Common myeloid progenitor, CD34-positive (primary cell): ENCODE measurements around the gene VPS4A.

Experiments used
- CTCF ChIA-PET: fragments of 350-600 bp; sonication (Branson Sonifier 250); formaldehyde crosslinking; loops from one replicate; lab custom pipeline; 2021; ENCODE audit warnings: antibody characterized with exemption; lab: Charles Lee
- POLR2A ChIA-PET: fragments of 350-600 bp; sonication (Branson Sonifier 250); formaldehyde crosslinking; loops from one replicate; lab custom pipeline; 2021; ENCODE audit warnings: antibody characterized with exemption; lab: Charles Lee
- DNase-seq, 3 donors: peaks; one replicate each; pipeline versions ENCODE4 v3.0.0 to v3.0.0-alpha.2; 2013
- H3K27ac ChIP-seq, 2 experiments: 1 replicate in 1 of 2; 2 replicates in 1 of 2; pipeline ENCODE4 v1.7.0; 2013; ENCODE audit warnings: inconsistent platforms in 2 of 2, low read length in 2 of 2, mild to moderate bottlenecking in 2 of 2, low read depth in 1 of 2, moderate library complexity in 1 of 2; ENCODE audit not compliant: severe bottlenecking in 2 of 2, insufficient read depth in 1 of 2, poor library complexity in 1 of 2
- H3K27me3 ChIP-seq, 5 experiments: replicated peaks in 2 of 5; 1 replicate in 3 of 5; 2 replicates in 2 of 5; pipeline versions ENCODE4 v1.6.1 to v1.7.0; 2013; ENCODE audit warnings: low read length in 4 of 5, mild to moderate bottlenecking in 2 of 5, moderate library complexity in 2 of 5, inconsistent platforms in 1 of 5; ENCODE audit not compliant: insufficient read depth in 5 of 5, control insufficient read depth in 4 of 5
- H3K36me3 ChIP-seq, 4 experiments: 1 replicate in 2 of 4; 2 replicates in 2 of 4; pipeline versions ENCODE4 v1.6.1 to v1.7.0; 2013; ENCODE audit warnings: low read length in 3 of 4, control low read depth in 1 of 4, mild to moderate bottlenecking in 1 of 4; ENCODE audit not compliant: control insufficient read depth in 4 of 4, insufficient read depth in 4 of 4
- H3K4me1 ChIP-seq, 4 experiments: 1 replicate in 3 of 4; 2 replicates in 1 of 4; pipeline versions ENCODE4 v1.6.1 to v1.7.1; 2013; ENCODE audit warnings: low read length in 3 of 4, mild to moderate bottlenecking in 3 of 4, control low read depth in 1 of 4, inconsistent platforms in 1 of 4, moderate library complexity in 1 of 4; ENCODE audit not compliant: control insufficient read depth in 4 of 4, insufficient read depth in 4 of 4; ENCODE audit errors: control extremely low read depth in 1 of 4
- H3K4me3 ChIP-seq, 7 experiments: 1 replicate in 4 of 7; 2 replicates in 3 of 7; pipeline versions ENCODE4 v1.5.1 to v1.7.0; 2013; ENCODE audit warnings: mild to moderate bottlenecking in 7 of 7, low read length in 6 of 7, moderate library complexity in 6 of 7, inconsistent platforms in 2 of 7, low read depth in 2 of 7, control low read depth in 1 of 7; ENCODE audit not compliant: insufficient read depth in 4 of 7, control insufficient read depth in 1 of 7; ENCODE audit errors: extremely low read depth in 1 of 7
- H3K9me3 ChIP-seq, 5 experiments: 1 replicate in 4 of 5; 2 replicates in 1 of 5; pipeline versions ENCODE4 v1.6.1 to v1.7.1; 2013; ENCODE audit warnings: low read length in 4 of 5, mild to moderate bottlenecking in 2 of 5, inconsistent platforms in 1 of 5, low read depth in 1 of 5, moderate library complexity in 1 of 5; ENCODE audit not compliant: control insufficient read depth in 4 of 5, insufficient read depth in 2 of 5; ENCODE audit errors: control extremely low read depth in 1 of 5
- WGBS: methylation state at CpG from one replicate; pipeline ENCODE4 v1.1.5; 2013; ENCODE audit not compliant: insufficient coverage; 5-methylcytosine and 5-hydroxymethylcytosine counted together

VPS4A gene

DNA sequence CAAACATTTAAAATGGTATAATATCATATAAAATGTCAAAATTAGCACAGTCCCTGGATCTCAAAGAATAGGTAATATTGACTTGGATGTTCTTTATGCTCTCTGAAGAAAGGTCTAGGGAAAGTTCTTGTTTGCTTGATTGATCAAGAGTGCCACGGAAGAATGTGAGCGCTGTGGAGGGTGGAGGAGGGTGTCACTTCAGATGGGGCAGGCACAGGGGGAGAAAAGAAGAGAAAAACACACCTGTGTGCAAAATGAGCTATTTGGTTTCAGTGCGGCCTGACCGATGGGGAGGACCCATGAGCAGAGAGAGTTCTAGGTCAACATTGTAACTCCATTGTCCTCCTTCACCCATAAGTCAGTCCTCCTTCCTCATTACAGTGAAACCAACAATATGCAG, 8.8 kb upstream of the VPS4A start:
- 100% methylated on average over 4 of the region's 4 CpGs for WGBS

DNA sequence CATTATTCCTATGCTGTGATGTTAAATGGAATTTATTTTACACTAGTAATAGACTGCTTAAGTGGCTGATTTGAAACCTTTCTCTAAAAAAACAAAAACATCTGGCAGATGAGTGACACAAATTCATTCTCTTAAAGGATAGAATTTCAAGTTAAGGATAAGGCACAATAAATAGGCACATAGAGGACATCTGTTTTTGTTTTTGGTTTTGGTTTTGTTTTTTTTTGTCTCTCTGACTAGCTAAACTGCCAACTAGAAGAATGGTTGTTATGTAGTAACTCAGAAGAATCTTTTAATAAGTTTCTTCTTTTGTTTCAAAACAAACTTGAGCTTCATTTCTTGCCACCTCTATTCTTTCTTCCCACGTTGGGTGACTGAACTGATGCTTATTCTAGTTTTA, 5.1 kb upstream of the VPS4A start:
- WGBS: no CpG with 5 or more reads among the region's 1 CpG
- ChIA-PET POLR2A (no interaction called here), CTCF (no interaction called here)
- H3K27me3 ChIP-seq: no peaks in the 10 kb centered on the region
- H3K27ac ChIP-seq: no peak overlapping the region
- H3K36me3 ChIP-seq: no peaks in the 10 kb centered on the region
- H3K4me3 ChIP-seq: no peak overlapping the region
- no peak for DNase-seq
- no peaks in the 10 kb centered on the region for H3K9me3 ChIP-seq
- peaks cover 0 to 8% (median 4%) of the 10 kb centered on the region in 4 experiments for H3K4me1 ChIP-seq

More for the DNA sequence above, 8.8 kb upstream of the VPS4A start:
- DNase-seq: no peak
- Histone ChIP-seq H3K4me3 (no peak overlapping the region), H3K27me3 (no peaks in the 10 kb centered on the region), H3K27ac (no peak overlapping the region), H3K4me1 (peaks cover 0 to 4% (median 2%) of the 10 kb centered on the region in 4 experiments), H3K9me3 (no peaks in the 10 kb centered on the region), H3K36me3 (no peaks in the 10 kb centered on the region)
- ChIA-PET POLR2A (interaction anchor here (0.5 kb wide), 1 partner anchor 27 kb away, joined by 3 read pairs; no protein-coding TSS in a partner anchor), CTCF (interaction anchor here (0.6 to 1.0 kb wide), 3 partner anchors 8 to 1190 kb away, joined by 3 to 4 read pairs (median 3); no protein-coding TSS in a partner anchor)

DNA sequence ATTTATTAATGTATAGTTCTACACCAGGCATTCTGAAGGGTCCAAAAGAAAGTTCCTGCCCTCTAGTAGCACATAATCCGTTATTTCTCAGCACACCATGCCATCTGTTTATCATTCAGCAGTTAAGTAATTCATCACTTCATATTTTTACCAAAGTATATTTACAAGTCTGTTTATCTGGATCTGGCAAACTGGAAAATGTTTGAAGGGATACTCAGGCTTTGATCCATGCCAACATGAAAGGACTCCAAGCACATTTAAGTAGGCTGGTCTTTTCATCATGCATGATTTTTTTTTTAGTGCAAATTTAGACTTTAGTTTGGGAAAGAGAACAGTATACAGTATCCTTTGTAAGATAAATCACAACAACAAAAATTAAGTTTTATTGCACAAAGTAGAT, 4.1 kb upstream of the VPS4A start:
- POLR2A ChIA-PET: no interaction called here
- Histone ChIP-seq H3K27me3 (no peaks in the 10 kb centered on the region), H3K4me1 (peaks cover under 1 to 12% (median 7%) of the 10 kb centered on the region in 4 experiments), H3K27ac (no peak overlapping the region), H3K36me3 (no peaks in the 10 kb centered on the region), H3K9me3 (no peaks in the 10 kb centered on the region), H3K4me3 (no peak overlapping the region)
- 100% methylated on average over 1 of the region's 1 CpG for WGBS
- CTCF ChIA-PET: no interaction called here
- no peak for DNase-seq

DNA sequence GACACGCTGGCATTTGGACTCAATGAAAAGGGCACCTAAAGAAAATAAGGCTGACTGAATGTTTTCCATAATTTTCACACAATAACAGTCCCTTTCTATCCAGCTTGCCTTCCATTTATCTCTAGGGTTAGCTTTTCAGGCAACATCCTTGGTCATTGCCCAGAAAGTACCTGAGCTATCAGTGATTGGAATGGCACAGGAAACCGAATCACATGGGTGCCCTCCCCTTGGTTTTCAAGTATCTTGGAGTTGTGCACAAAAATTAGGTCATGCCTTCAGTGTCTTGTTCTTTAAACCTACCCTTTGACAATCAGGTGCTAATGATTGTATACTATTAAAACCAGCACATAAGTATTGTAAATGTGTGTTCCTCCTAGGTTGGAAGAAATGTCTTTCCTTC, 3.3 kb upstream of the VPS4A start:
- WGBS: 100% methylated on average over 1 of the region's 2 CpGs
- Histone ChIP-seq H3K9me3 (no peaks in the 10 kb centered on the region), H3K36me3 (no peaks in the 10 kb centered on the region), H3K4me3 (no peak overlapping the region), H3K4me1 (peaks cover 3 to 15% (median 10%) of the 10 kb centered on the region in 4 experiments), H3K27ac (no peak overlapping the region), H3K27me3 (no peaks in the 10 kb centered on the region)
- POLR2A ChIA-PET: no interaction called here
- DNase-seq: no peak
- CTCF ChIA-PET: interaction anchor here (0.6 kb wide), 1 partner anchor 800 kb away, joined by 3 read pairs; no protein-coding TSS in a partner anchor

DNA sequence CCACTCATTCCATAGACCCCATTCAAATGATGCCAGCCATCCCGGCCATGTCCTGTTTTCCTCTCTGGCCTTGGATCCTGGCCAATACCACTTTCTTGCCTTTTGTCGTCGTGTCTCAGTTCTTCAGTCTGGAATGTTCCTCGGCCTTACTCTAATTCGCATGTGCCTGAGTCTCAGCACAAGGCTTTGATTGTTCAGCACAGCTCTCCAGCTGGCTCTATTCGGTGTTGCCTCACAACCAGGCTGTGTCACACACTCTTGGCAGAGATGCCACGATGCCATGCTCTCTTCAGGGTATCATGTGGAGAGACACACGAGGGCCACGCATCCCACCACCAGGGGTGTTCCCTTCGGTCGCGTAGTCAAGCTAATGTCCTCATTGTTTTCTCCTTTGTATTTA, 1.8 kb upstream of the VPS4A start:
- POLR2A ChIA-PET: no interaction called here
- CTCF ChIA-PET: no interaction called here
- no peaks in the 10 kb centered on the region for H3K9me3 ChIP-seq

DNA sequence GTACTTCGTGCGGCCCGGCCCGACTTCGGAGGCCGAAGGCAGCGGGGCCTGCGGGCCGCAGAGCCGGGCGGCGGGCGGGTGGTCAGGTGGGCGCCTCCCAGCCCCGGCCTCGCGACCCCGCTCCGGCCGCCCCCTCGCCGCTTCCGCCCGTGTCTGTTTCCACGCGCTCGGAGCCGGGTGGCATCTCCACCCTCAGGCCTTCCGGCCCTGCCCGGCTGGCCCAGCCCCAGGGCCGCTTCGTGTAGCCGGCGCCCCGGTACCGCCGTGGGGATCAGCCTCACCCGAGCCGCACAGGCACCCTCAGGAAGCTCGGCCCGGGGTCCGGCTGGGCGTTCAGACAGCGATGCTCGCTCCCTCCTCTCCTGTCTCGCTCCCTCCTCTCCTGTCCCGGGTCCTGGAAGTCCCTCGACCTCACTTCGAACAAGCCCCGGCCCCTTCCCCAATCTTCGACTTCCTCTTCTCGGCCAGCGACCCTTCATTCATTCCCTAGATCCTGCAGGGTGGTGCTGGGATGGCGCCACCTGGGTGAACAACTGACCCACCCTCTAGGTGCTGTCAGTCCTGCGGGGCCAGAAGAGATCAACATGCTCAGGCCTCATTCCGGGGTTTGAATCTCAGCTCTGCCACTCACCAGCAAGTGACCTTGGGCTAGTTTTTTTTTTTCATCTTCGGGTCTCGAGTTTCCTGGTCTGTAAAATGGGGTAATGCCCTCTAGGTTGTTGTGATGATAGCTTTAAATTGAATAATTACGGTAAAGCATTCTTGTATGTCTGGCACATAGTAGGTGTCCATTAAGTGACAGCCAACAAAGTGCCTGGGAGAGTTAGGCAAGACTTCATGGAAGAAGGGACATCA, 610 bp downstream of the VPS4A start:
- Histone ChIP-seq H3K27me3 (no peaks in the 10 kb centered on the region), H3K27ac (peak overlapping the region; percentile 61 to 87), H3K4me1 (peaks cover 3 to 12% (median 8%) of the 10 kb centered on the region in 4 experiments), H3K9me3 (no peaks in the 10 kb centered on the region), H3K4me3 (peak overlapping the region; percentile 75 to 95 (median 79)), H3K36me3 (peaks cover 6 to 33% (median 25%) of the 10 kb centered on the region in 4 experiments)
- peak; percentile 29 to 65 (median 50) for DNase-seq
- POLR2A ChIA-PET: interaction anchor here (0.5 to 1.3 kb wide), 2 partner anchors 18 to 1294 kb away, joined by 3 to 4 read pairs; partner anchors contain the start of gene PDF
- CTCF ChIA-PET: interaction anchor here (0.7 to 5.5 kb wide), 3 partner anchors 15 to 28 kb away, joined by 4 to 28 read pairs (median 6); partner anchors contain the start of genes COG8, NIP7 and PDF
- 2% methylated on average over 47 of the region's 59 CpGs for WGBS

More for the DNA sequence above, 1.8 kb upstream of the VPS4A start:
- Histone ChIP-seq H3K27me3 (no peaks in the 10 kb centered on the region), H3K4me1 (peaks cover 3 to 12% (median 8%) of the 10 kb centered on the region in 4 experiments), H3K4me3 (peak overlapping the region in 1 of 7 experiments; percentile 3), H3K36me3 (peaks cover 0 to 10% (median 4%) of the 10 kb centered on the region in 4 experiments), H3K27ac (no peak overlapping the region)
- 96% methylated on average over 7 of the region's 12 CpGs for WGBS
- DNase-seq: no peak

DNA sequence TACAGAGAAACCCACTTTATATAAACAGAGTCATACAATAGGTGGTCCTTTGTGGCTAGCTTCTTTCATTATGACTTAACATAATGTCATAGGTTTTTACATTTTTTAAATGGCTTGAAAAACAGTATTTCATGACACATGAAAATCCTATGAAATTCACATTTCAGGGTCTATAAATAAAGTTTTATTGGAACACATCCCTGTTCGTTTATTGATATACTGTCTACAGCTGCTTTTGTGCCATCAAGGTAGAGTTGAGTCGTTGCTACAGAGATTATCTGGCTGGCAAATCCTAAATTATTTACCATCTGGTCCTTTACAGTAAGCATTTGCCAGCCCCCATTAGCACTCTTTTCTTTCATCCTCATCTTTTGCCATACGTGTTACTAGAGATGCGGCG, 2.3 kb downstream of the VPS4A start:
- WGBS: 100% methylated on average over 2 of the region's 5 CpGs
- no peak overlapping the region for H3K4me3 ChIP-seq
- peaks cover 10 to 43% (median 34%) of the 10 kb centered on the region in 4 experiments for H3K36me3 ChIP-seq
- POLR2A ChIA-PET: no interaction called here
- no peak overlapping the region for H3K27ac ChIP-seq
- peaks cover 3 to 12% (median 8%) of the 10 kb centered on the region in 4 experiments for H3K4me1 ChIP-seq
- no peaks in the 10 kb centered on the region for H3K27me3 ChIP-seq
- no peaks in the 10 kb centered on the region for H3K9me3 ChIP-seq
- no peak for DNase-seq
- CTCF ChIA-PET: interaction anchor here (0.6 to 5.5 kb wide), 3 partner anchors 14 to 24 kb away, joined by 3 to 28 read pairs (median 3); partner anchors contain the start of gene PDF
